Nephron progenitor cell (in vitro differentiated cells): Measurements from ENCODE around the gene C9.

Source experiments
- DNase-seq: peaks from one replicate; pipeline ENCODE4 v3.0.0; 2021
- H3K27ac Mint-ChIP-seq: 2 replicates; pipeline ENCODE4 v1.8.0; 2021; ENCODE audit warnings: mild to moderate bottlenecking, moderate library complexity, mixed read lengths
- H3K27me3 Mint-ChIP-seq: 2 replicates; pipeline ENCODE4 v1.8.0; 2021; ENCODE audit warnings: mild to moderate bottlenecking, low read depth, mixed read lengths; ENCODE audit not compliant: poor library complexity
- H3K36me3 Mint-ChIP-seq: 2 replicates; pipeline ENCODE4 v1.8.0; 2021; ENCODE audit warnings: low read depth, mixed read lengths
- H3K4me1 Mint-ChIP-seq: 2 replicates; pipeline ENCODE4 v1.8.0; 2021; ENCODE audit warnings: mixed read lengths
- H3K4me3 Mint-ChIP-seq: 2 replicates; pipeline ENCODE4 v1.8.0; 2021; ENCODE audit warnings: mild to moderate bottlenecking, moderate library complexity, mixed read lengths
- H3K9me3 Mint-ChIP-seq: 2 replicates; pipeline ENCODE4 v1.8.0; 2021; ENCODE audit warnings: mild to moderate bottlenecking, moderate library complexity, mixed read lengths
- CTCF ChIP-seq: fragments of 200-600 bp; sonication (generic); IDR thresholded peaks from 2 replicates; pipeline ENCODE4 v1.5.0; 2021; ENCODE audit warnings: antibody characterized with exemption

Gene C9

GRCh38 chr5:39395521-39395920 lies 31.2 kb upstream of the C9 start:
- Mint-ChIP-seq H3K4me3 (no peak overlapping the region), H3K4me1 (peaks cover 3% of the 10 kb centered on the region), H3K27me3 (no peaks in the 10 kb centered on the region), H3K36me3 (peaks cover 28% of the 10 kb centered on the region), H3K9me3 (no peaks in the 10 kb centered on the region), H3K27ac (no peak overlapping the region)
- TF ChIP-seq CTCF, result no peak
- DNase-seq, result no peak

- Mint-ChIP-seq H3K4me3 (no peak overlapping the region), H3K9me3 (no peaks in the 10 kb centered on the region), H3K4me1 (no peaks in the 10 kb centered on the region), H3K27me3 (no peaks in the 10 kb centered on the region), H3K36me3 (peaks cover 34% of the 10 kb centered on the region), H3K27ac (no peak overlapping the region)
- TF ChIP-seq CTCF, result no peak
- DNase-seq, result no peak
These were observed 30.7 kb upstream of the C9 start for GRCh38 chr5:39394946-39395345.

- Mint-ChIP-seq H3K36me3 (peaks cover 35% of the 10 kb centered on the region), H3K9me3 (no peaks in the 10 kb centered on the region), H3K4me1 (no peaks in the 10 kb centered on the region), H3K27ac (no peak overlapping the region), H3K4me3 (no peak overlapping the region), H3K27me3 (no peaks in the 10 kb centered on the region)
- no peak for TF ChIP-seq CTCF
- no peak for DNase-seq
These were observed 26.6 kb upstream of the C9 start for GRCh38 chr5:39390945-39391344.

- no peak overlapping the region for H3K27ac Mint-ChIP-seq
- H3K9me3 Mint-ChIP-seq, result no peaks in the 10 kb centered on the region
- no peaks in the 10 kb centered on the region for H3K27me3 Mint-ChIP-seq
- no peaks in the 10 kb centered on the region for H3K4me1 Mint-ChIP-seq
- peaks cover 45% of the 10 kb centered on the region for H3K36me3 Mint-ChIP-seq
- no peak for TF ChIP-seq CTCF
- H3K4me3 Mint-ChIP-seq, result no peak overlapping the region
- no peak for DNase-seq
These were observed 23.0 kb upstream of the C9 start for GRCh38 chr5:39387293-39387692.

GRCh38 chr5:39384271-39384670 lies 20.0 kb upstream of the C9 start:
- Mint-ChIP-seq H3K27me3 (no peaks in the 10 kb centered on the region), H3K36me3 (peaks cover 47% of the 10 kb centered on the region), H3K27ac (no peak overlapping the region)

More at GRCh38 chr5:39384271-39384670, 20.0 kb upstream of the C9 start:
- no peak for TF ChIP-seq CTCF
- no peak for DNase-seq
- Mint-ChIP-seq H3K9me3 (no peaks in the 10 kb centered on the region), H3K4me3 (no peak overlapping the region), H3K4me1 (no peaks in the 10 kb centered on the region)
